ENCODE results near the gene FOSL1. TPM values are rescaled to one million over a fixed set of nuclear protein-coding genes. Genes with fewer than 3 reads are reported as not detected.
A peak's percentile ranks its signal among the peaks of the same experiment; 100 is the strongest.
"Not testable (repeated sequence)": the region's sequence is repeated elsewhere in the genome, so short reads cannot be mapped to it uniquely, and the experiment has no call there.

The FOSL1 gene
- total RNA-seq, 1 experiment from 2014 or later: 2.7 TPM

- intact Hi-C loops (cut with micrococcal nuclease; ENCODE audit: unreplicated experiment): no loop called here
- no TSS peak for BruUV-seq (replicated peaks)
- no peak overlapping the region for H3K4me3 ChIP-seq (ENCODE audit: low read depth, low read length)
- Mint-ChIP-seq H3K4me3 (ENCODE audit: unreplicated experiment) (no peak overlapping the region), H3K27ac (ENCODE audit: unreplicated experiment) (no peak overlapping the region), H3K36me3 (ENCODE audit: insufficient read depth, unreplicated experiment) (peaks cover 68% of the 10 kb centered on the region), H3K27me3 (ENCODE audit: insufficient read depth, unreplicated experiment) (no peaks in the 10 kb centered on the region), H3K4me1 (ENCODE audit: low read depth, unreplicated experiment) (peaks cover 27% of the 10 kb centered on the region), H3K9me3 (ENCODE audit: unreplicated experiment) (no peaks in the 10 kb centered on the region)
- H3K27me3 ChIP-seq (replicated peaks; ENCODE audit: control insufficient read depth, insufficient read depth, low read length): no peaks in the 10 kb centered on the region
- POLR2A ChIA-PET: interaction anchor here (0.6 to 1.8 kb wide), 2 partner anchors 8 to 35 kb away, joined by 3 to 6 read pairs; partner anchors contain the start of gene CFL1
- no peak for TF ChIP-seq CTCF (IDR thresholded peaks at IDR 0.05; ENCODE audit: insufficient read depth in 1 of 2, low read depth in 1 of 2, low read length in 1 of 2, severe bottlenecking in 1 of 2, unreplicated experiment in 1 of 2)
- 0 out of 2 replicates have a peak, but pooled peaks cover 3% of the 10 kb centered on the region for H3K9me3 ChIP-seq
- H3K36me3 ChIP-seq (ENCODE audit: control insufficient read depth, insufficient read depth, low read length): peaks cover 8% of the 10 kb centered on the region; the same call in 1 of the 2 replicates
- peak in 1 of 2 experiments; percentile 50 for DNase-seq
- CTCF ChIA-PET: interaction anchor here (0.7 to 2.9 kb wide), 5 partner anchors 9 to 138 kb away, joined by 3 to 16 read pairs (median 4); partner anchors contain the start of genes CCDC85B, KAT5 and MUS81
- H3K4me1 ChIP-seq: peaks cover 18% of the 10 kb centered on the region
Observed at GRCh38 chr11:65850217-65851082, 49.7 kb downstream of the FOSL1 start.

- Histone ChIP-seq H3K4me3 (ENCODE audit: low read depth, low read length) (no peak overlapping the region), H3K36me3 (ENCODE audit: control insufficient read depth, insufficient read depth, low read length) (peaks cover 7% of the 10 kb centered on the region; the same call in 1 of the 2 replicates), H3K9me3 (0 out of 2 replicates have a peak, but pooled peaks cover 3% of the 10 kb centered on the region), H3K27me3 (replicated peaks; ENCODE audit: control insufficient read depth, insufficient read depth, low read length) (no peaks in the 10 kb centered on the region), H3K4me1 (peaks cover 20% of the 10 kb centered on the region)
- TF ChIP-seq CTCF (IDR thresholded peaks at IDR 0.05; ENCODE audit: insufficient read depth in 1 of 2, low read depth in 1 of 2, low read length in 1 of 2, severe bottlenecking in 1 of 2, unreplicated experiment in 1 of 2): no peak
- CTCF ChIA-PET: interaction anchor here (0.7 to 2.9 kb wide), 6 partner anchors 10 to 153 kb away, joined by 3 to 16 read pairs (median 4); partner anchors contain the start of genes BANF1, CCDC85B, EIF1AD and KAT5
- H3K4me1 Mint-ChIP-seq (ENCODE audit: low read depth, unreplicated experiment): peaks cover 22% of the 10 kb centered on the region
- H3K27me3 Mint-ChIP-seq (ENCODE audit: insufficient read depth, unreplicated experiment): no peaks in the 10 kb centered on the region
- peaks cover 62% of the 10 kb centered on the region for H3K36me3 Mint-ChIP-seq (ENCODE audit: insufficient read depth, unreplicated experiment)
- peak in 1 of 2 experiments; percentile 38 for DNase-seq
- POLR2A ChIA-PET: interaction anchor here (0.6 to 1.8 kb wide), 3 partner anchors 8 to 36 kb away, joined by 3 to 10 read pairs (median 6); partner anchors contain the start of gene CFL1
- no peaks in the 10 kb centered on the region for H3K9me3 Mint-ChIP-seq (ENCODE audit: unreplicated experiment)
- no peak overlapping the region for H3K4me3 Mint-ChIP-seq (ENCODE audit: unreplicated experiment)
- peak overlapping the region; percentile 59 for H3K27ac Mint-ChIP-seq (ENCODE audit: unreplicated experiment)
- intact Hi-C loops (cut with micrococcal nuclease; ENCODE audit: unreplicated experiment): no loop called here
- BruUV-seq (replicated peaks): no TSS peak
Observed at GRCh38 chr11:65849771-65850216, 50.4 kb downstream of the FOSL1 start.

GRCh38 chr11:65849366-65849765, 50.8 kb downstream of the FOSL1 start:
- DNase-seq: peak in 1 of 2 experiments; percentile 63
- no peak overlapping the region for H3K4me3 ChIP-seq (ENCODE audit: low read depth, low read length)
- ChIA-PET POLR2A (interaction anchor here (0.6 to 1.8 kb wide), 3 partner anchors 9 to 274 kb away, joined by 4 to 10 read pairs (median 6); partner anchors contain the start of gene CFL1), CTCF (interaction anchor here (1.2 to 2.9 kb wide), 4 partner anchors 10 to 153 kb away, joined by 3 to 16 read pairs (median 6); partner anchors contain the start of genes BANF1, CCDC85B, EIF1AD and KAT5)
- TF ChIP-seq CTCF (IDR thresholded peaks at IDR 0.05; ENCODE audit: insufficient read depth in 1 of 2, low read depth in 1 of 2, low read length in 1 of 2, severe bottlenecking in 1 of 2, unreplicated experiment in 1 of 2): no peak
- intact Hi-C loops (cut with micrococcal nuclease; ENCODE audit: unreplicated experiment): no loop called here
- peaks cover 58% of the 10 kb centered on the region for H3K36me3 Mint-ChIP-seq (ENCODE audit: insufficient read depth, unreplicated experiment)
- no peak overlapping the region for H3K4me3 Mint-ChIP-seq (ENCODE audit: unreplicated experiment)
- H3K27me3 ChIP-seq (replicated peaks; ENCODE audit: control insufficient read depth, insufficient read depth, low read length): no peaks in the 10 kb centered on the region
- peaks cover 25% of the 10 kb centered on the region for H3K4me1 ChIP-seq
- no peaks in the 10 kb centered on the region for H3K27me3 Mint-ChIP-seq (ENCODE audit: insufficient read depth, unreplicated experiment)
- BruUV-seq (replicated peaks): no TSS peak
- 0 out of 2 replicates have a peak, but pooled peaks cover 3% of the 10 kb centered on the region for H3K9me3 ChIP-seq
- H3K27ac Mint-ChIP-seq (ENCODE audit: unreplicated experiment): peak overlapping the region; percentile 59
- no peaks in the 10 kb centered on the region for H3K9me3 Mint-ChIP-seq (ENCODE audit: unreplicated experiment)
- peaks cover 20% of the 10 kb centered on the region for H3K4me1 Mint-ChIP-seq (ENCODE audit: low read depth, unreplicated experiment)
- peaks cover 7% of the 10 kb centered on the region; the same call in 1 of the 2 replicates for H3K36me3 ChIP-seq (ENCODE audit: control insufficient read depth, insufficient read depth, low read length)

GRCh38 chr11:65848693-65849092, 51.5 kb downstream of the FOSL1 start:
- H3K4me3 ChIP-seq (ENCODE audit: low read depth, low read length); BruUV-seq (replicated peaks); H3K9me3 Mint-ChIP-seq (ENCODE audit: unreplicated experiment); intact Hi-C loops (cut with micrococcal nuclease; ENCODE audit: unreplicated experiment); DNase-seq; H3K9me3 ChIP-seq; H3K27me3 ChIP-seq (replicated peaks; ENCODE audit: control insufficient read depth, insufficient read depth, low read length); H3K27ac Mint-ChIP-seq (ENCODE audit: unreplicated experiment); H3K27me3 Mint-ChIP-seq (ENCODE audit: insufficient read depth, unreplicated experiment); H3K36me3 ChIP-seq (ENCODE audit: control insufficient read depth, insufficient read depth, low read length); H3K4me3 Mint-ChIP-seq (ENCODE audit: unreplicated experiment): not testable (repeated sequence)
- peaks cover 20% of the 10 kb centered on the region for H3K4me1 Mint-ChIP-seq (ENCODE audit: low read depth, unreplicated experiment)
- peaks cover 31% of the 10 kb centered on the region for H3K4me1 ChIP-seq
- POLR2A ChIA-PET: interaction anchor here (0.6 to 1.8 kb wide), 3 partner anchors 9 to 274 kb away, joined by 4 to 10 read pairs (median 6); partner anchors contain the start of gene CFL1
- H3K36me3 Mint-ChIP-seq (ENCODE audit: insufficient read depth, unreplicated experiment): peaks cover 55% of the 10 kb centered on the region
- CTCF ChIA-PET: interaction anchor here (1.2 to 2.9 kb wide), 3 partner anchors 11 to 154 kb away, joined by 3 to 16 read pairs (median 8); partner anchors contain the start of genes BANF1, CCDC85B, EIF1AD and MUS81

Measured in Caco-2 (cell line).